HCT116 (cell line): ENCODE results near the gene MPZL2.

ENCODE experiments used
- ATF3 ChIP-seq: IDR thresholded peaks from 2 replicates; pipeline ENCODE4 v1.6.1; 2012
- ELF1 ChIP-seq: IDR thresholded peaks from 2 replicates; pipeline ENCODE4 v1.6.1; 2012; ENCODE audit warnings: low read depth, borderline replicate concordance
- EZH2 ChIP-seq: fragments of 200-600 bp; sonication (generic); IDR thresholded peaks from 2 replicates; pipeline ENCODE4 v1.6.1; 2017; ENCODE audit warnings: antibody characterized with exemption, mixed run types
- MAX ChIP-seq: IDR thresholded peaks from 2 replicates; pipeline ENCODE4 v1.6.1; 2012
- POLR2A ChIP-seq: IDR thresholded peaks from 2 replicates; pipeline ENCODE4 v1.7.0; 2011; ENCODE audit warnings: borderline replicate concordance; ENCODE audit not compliant: insufficient read depth, insufficient read length; ENCODE audit errors: extremely low read depth
- POLR2AphosphoS5 ChIP-seq: IDR thresholded peaks from 2 replicates; pipeline ENCODE4 v1.6.1; 2011; ENCODE audit warnings: mild to moderate bottlenecking, low read depth, low read length, moderate library complexity
- SIN3A ChIP-seq: IDR thresholded peaks from 2 replicates; pipeline ENCODE4 v1.6.1; 2012; ENCODE audit warnings: low read depth
- SRF ChIP-seq: IDR thresholded peaks from 2 replicates; pipeline ENCODE4 v1.6.1; 2012; ENCODE audit warnings: low read depth
- ZNF274 ChIP-seq: fragments of 200-500 bp; sonication (Bioruptor generic); IDR thresholded peaks from 2 replicates; pipeline ENCODE4 v1.6.1; 2014; ENCODE audit warnings: mild to moderate bottlenecking, low read depth, low read length, inconsistent platforms
- TF ChIP-seq, protein P1 (sequence below), 3 experiments: fragments of 200-600 bp in 1 of 3; sonication (generic) in 1 of 3; IDR thresholded peaks in 2 of 3; conservative IDR thresholded peaks in 1 of 3; 2 replicates each; pipeline ENCODE4 v1.5.1; 2012 to 2017; ENCODE audit warnings: low read depth in 2 of 3, low read length in 2 of 3, antibody characterized with exemption in 1 of 3, borderline replicate concordance in 1 of 3, control low read depth in 1 of 3, mild to moderate bottlenecking in 1 of 3, mixed read lengths in 1 of 3, mixed run types in 1 of 3, moderate library complexity in 1 of 3; ENCODE audit not compliant: insufficient read depth in 1 of 3

DNA sequence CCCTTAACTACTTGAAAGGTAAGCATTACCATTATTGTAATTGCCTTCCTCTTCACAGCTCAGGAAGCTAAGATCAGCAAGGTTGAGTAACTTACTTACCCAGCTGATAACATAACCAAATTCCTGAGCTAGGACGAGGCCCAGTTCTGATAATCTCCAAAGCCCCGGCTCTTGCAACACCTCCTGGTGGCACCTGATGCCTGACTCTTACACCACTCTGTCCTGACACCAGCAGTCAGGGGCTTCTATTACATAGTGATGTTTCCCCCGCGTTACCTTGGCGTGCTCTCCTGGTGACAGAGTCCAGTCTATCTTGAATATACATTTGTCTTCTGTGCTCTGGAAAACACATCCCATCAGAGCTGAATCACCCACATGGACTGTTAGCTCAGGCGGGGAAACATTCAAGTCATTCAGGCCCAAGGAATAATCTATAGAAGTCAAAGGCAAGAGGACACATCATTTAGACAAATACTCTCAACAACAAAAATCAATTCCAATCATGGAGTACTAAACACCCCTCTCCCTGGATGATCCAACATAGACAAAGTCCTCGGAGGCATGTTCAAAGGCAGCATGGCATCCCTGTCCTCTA, 51.9 kb downstream of the MPZL2 start:
- TF ChIP-seq ELF1 (no peak), SIN3A (no peak), POLR2A (no peak), MAX (no peak), ZNF274 (no peak), EZH2 (no peak), POLR2AphosphoS5 (no peak), ATF3 (no peak), SRF (no peak)
- TF ChIP-seq, protein P1, sequence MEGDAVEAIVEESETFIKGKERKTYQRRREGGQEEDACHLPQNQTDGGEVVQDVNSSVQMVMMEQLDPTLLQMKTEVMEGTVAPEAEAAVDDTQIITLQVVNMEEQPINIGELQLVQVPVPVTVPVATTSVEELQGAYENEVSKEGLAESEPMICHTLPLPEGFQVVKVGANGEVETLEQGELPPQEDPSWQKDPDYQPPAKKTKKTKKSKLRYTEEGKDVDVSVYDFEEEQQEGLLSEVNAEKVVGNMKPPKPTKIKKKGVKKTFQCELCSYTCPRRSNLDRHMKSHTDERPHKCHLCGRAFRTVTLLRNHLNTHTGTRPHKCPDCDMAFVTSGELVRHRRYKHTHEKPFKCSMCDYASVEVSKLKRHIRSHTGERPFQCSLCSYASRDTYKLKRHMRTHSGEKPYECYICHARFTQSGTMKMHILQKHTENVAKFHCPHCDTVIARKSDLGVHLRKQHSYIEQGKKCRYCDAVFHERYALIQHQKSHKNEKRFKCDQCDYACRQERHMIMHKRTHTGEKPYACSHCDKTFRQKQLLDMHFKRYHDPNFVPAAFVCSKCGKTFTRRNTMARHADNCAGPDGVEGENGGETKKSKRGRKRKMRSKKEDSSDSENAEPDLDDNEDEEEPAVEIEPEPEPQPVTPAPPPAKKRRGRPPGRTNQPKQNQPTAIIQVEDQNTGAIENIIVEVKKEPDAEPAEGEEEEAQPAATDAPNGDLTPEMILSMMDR (IDR thresholded peaks at IDR 0.05 in 2 of 3, conservative IDR thresholded peaks at IDR 0.05 in 1 of 3; ENCODE audit: borderline replicate concordance in 1 of 3, insufficient read depth in 1 of 3, low read depth in 2 of 3, low read length in 2 of 3): no peak
